Measurements from ENCODE around the gene NHLRC4.
"Not testable (repeated sequence)": the region's sequence is repeated elsewhere in the genome, so short reads cannot be mapped to it uniquely, and the experiment has no call there.

The NHLRC4 gene

GRCh38 chr16:593406-593805 is 26.6 kb downstream of the NHLRC4 start:
- TF ChIP-seq CTCF (conservative IDR thresholded peaks at IDR 0.05; ENCODE audit: low read length), result no peak
- no peak for DNase-seq (ENCODE audit: low read depth)
- no peak overlapping the region for H3K4me3 ChIP-seq (ENCODE audit: low read length)

- no peak for TF ChIP-seq CTCF (conservative IDR thresholded peaks at IDR 0.05; ENCODE audit: low read length)
Measured at GRCh38 chr16:593807-594206, 27.0 kb downstream of the NHLRC4 start.

GRCh38 chr16:595094-595528 is 28.3 kb downstream of the NHLRC4 start:
- DNase-seq (ENCODE audit: low read depth), result no peak
- H3K4me3 ChIP-seq (ENCODE audit: low read length), result no peak overlapping the region
- TF ChIP-seq CTCF (conservative IDR thresholded peaks at IDR 0.05; ENCODE audit: low read length), result no peak

More at GRCh38 chr16:593807-594206, 27.0 kb downstream of the NHLRC4 start:
- no peak for DNase-seq (ENCODE audit: low read depth)
- no peak overlapping the region for H3K4me3 ChIP-seq (ENCODE audit: low read length)

GRCh38 chr16:595942-596735 is 29.3 kb downstream of the NHLRC4 start:
- no peak overlapping the region for H3K4me3 ChIP-seq (ENCODE audit: low read length)
- no peak for DNase-seq (ENCODE audit: low read depth)
- TF ChIP-seq CTCF (conservative IDR thresholded peaks at IDR 0.05; ENCODE audit: low read length), result no peak

- DNase-seq (ENCODE audit: low read depth), result no peak
- TF ChIP-seq CTCF (conservative IDR thresholded peaks at IDR 0.05; ENCODE audit: low read length), result no peak
- H3K4me3 ChIP-seq (ENCODE audit: low read length), result no peak overlapping the region
Measured at GRCh38 chr16:596736-597060, 29.9 kb downstream of the NHLRC4 start.

GRCh38 chr16:597655-598054 is 30.9 kb downstream of the NHLRC4 start:
- not testable (repeated sequence) for H3K4me3 ChIP-seq (ENCODE audit: low read length); DNase-seq (ENCODE audit: low read depth)

- H3K4me3 ChIP-seq (ENCODE audit: low read length), result no peak overlapping the region
- DNase-seq (ENCODE audit: low read depth), result no peak
- no peak for TF ChIP-seq CTCF (conservative IDR thresholded peaks at IDR 0.05; ENCODE audit: low read length)
Measured at GRCh38 chr16:598823-599739, 32.3 kb downstream of the NHLRC4 start.
